GM12878 (cell line): Measurements from ENCODE around the gene GINS1. TPM values are rescaled to one million over a fixed set of nuclear protein-coding genes. Genes with fewer than 3 reads are reported as not detected.

Experiments
- ATAC-seq: fragments of 200-7000 bp; cut with Tn5 transposase; 3 replicates; pipeline ENCODE4 v1.9.1; 2020; ENCODE audit warnings: mild to moderate bottlenecking, moderate library complexity
- BruUV-seq: library from RNA; stranded (reverse); fragments of 400-500 nt; replicated peaks from 2 replicates; lab custom pipeline; 2021; lab: Mats Ljungman, UMichigan
- CTCF ChIA-PET: fragments of 300-600 bp; sonication (Branson Sonifier 250); formaldehyde crosslinking; extraction: SDS; loops from one replicate; lab custom pipeline; 2021; ENCODE audit warnings: inconsistent platforms; lab: Yijun Ruan, JAX
- POLR2A ChIA-PET: fragments of 350-600 bp; formaldehyde crosslinking; extraction: SDS; loops from one replicate; lab custom pipeline; 2021; ENCODE audit warnings: inconsistent platforms; lab: Charles Lee
- RAD21 ChIA-PET: fragments of 300-600 bp; sonication (Branson Sonifier 250); formaldehyde crosslinking; loops from one replicate; lab custom pipeline; 2023; ENCODE audit warnings: antibody characterized with exemption; ENCODE audit not compliant: unreplicated experiment; lab: Charles Lee
- SMC1A ChIA-PET: fragments of 300-600 bp; sonication (Branson Sonifier 250); formaldehyde crosslinking; loops from one replicate; lab custom pipeline; 2023; ENCODE audit not compliant: unreplicated experiment, uncharacterized antibody; lab: Charles Lee
- DNase-seq: peaks from one replicate; pipeline ENCODE4 v3.0.0-alpha.2; 2011; ENCODE audit warnings: low read depth, low spot score
- FAIRE-seq: peaks from 3 replicates; lab custom pipeline; 2011; peaks lifted over from hg19 to GRCh38; lab: Jason Lieb, UNC
- H2AFZ ChIP-seq: 2 replicates; pipeline ENCODE4 v1.6.0; 2011; ENCODE audit warnings: low read depth, low read length, control low read depth; ENCODE audit not compliant: control insufficient read depth
- H3K27ac ChIP-seq: 2 replicates; pipeline ENCODE4 v1.5.1; 2011; ENCODE audit warnings: control low read depth; ENCODE audit not compliant: control insufficient read depth, insufficient read depth
- H3K27me3 ChIP-seq, 2 experiments: replicated peaks in 1 of 2; 2 replicates each; pipeline versions ENCODE4 v1.6.0 to v1.6.1; 2011; ENCODE audit warnings: low read length in 1 of 2; ENCODE audit not compliant: control insufficient read depth in 2 of 2, insufficient read depth in 2 of 2
- H3K36me3 ChIP-seq, 2 experiments: 2 replicates each; pipeline ENCODE4 v1.5.1; 2011; ENCODE audit warnings: low read length in 1 of 2; ENCODE audit not compliant: control insufficient read depth in 2 of 2, insufficient read depth in 2 of 2
- H3K4me1 ChIP-seq: 2 replicates; pipeline ENCODE4 v1.6.1; 2011; ENCODE audit warnings: mild to moderate bottlenecking, low read length, moderate library complexity, mixed read lengths; ENCODE audit not compliant: control insufficient read depth, insufficient read depth
- H3K4me2 ChIP-seq: 2 replicates; pipeline ENCODE4 v1.6.0; 2011; ENCODE audit warnings: control low read depth; ENCODE audit not compliant: control insufficient read depth, insufficient read depth
- H3K4me3 ChIP-seq: fragments of 200-600 bp; sonication (generic); 2 replicates; pipeline ENCODE4 v1.5.1; 2016
- H3K79me2 ChIP-seq: 2 replicates; pipeline ENCODE4 v1.6.0; 2011; ENCODE audit warnings: low read length; ENCODE audit not compliant: control insufficient read depth, insufficient read depth
- H3K9ac ChIP-seq: 2 replicates; pipeline ENCODE4 v1.8.0; 2011; ENCODE audit warnings: low read length, control low read depth, mixed read lengths; ENCODE audit not compliant: control insufficient read depth, insufficient read depth
- H3K9me3 ChIP-seq: replicated peaks from 3 replicates; pipeline ENCODE4 v1.5.1; 2011; ENCODE audit warnings: mild to moderate bottlenecking, low read length; ENCODE audit not compliant: control insufficient read depth, insufficient read depth
- H4K20me1 ChIP-seq: 2 replicates; pipeline ENCODE4 v1.6.0; 2011; ENCODE audit not compliant: control insufficient read depth, insufficient read depth
- BCL11A ChIP-seq: IDR thresholded peaks from 2 replicates; pipeline ENCODE4 v1.6.1; 2011; ENCODE audit warnings: low read depth, low read length
- BHLHE40 ChIP-seq, 2 experiments: fragments of 450-650 bp in 1 of 2; IDR thresholded peaks; 2 replicates each; pipeline ENCODE4 v1.6.1; 2011 to 2017; ENCODE audit warnings: low read depth in 2 of 2, borderline replicate concordance in 1 of 2, improper control_type of control experiment in 1 of 2, low read length in 1 of 2, mild to moderate bottlenecking in 1 of 2
- CEBPB ChIP-seq, 2 experiments: fragments of 150-350 bp in 1 of 2; IDR thresholded peaks; 2 replicates each; pipeline ENCODE4 v1.6.1; 2012 to 2014; ENCODE audit warnings: low read depth in 2 of 2, low read length in 2 of 2, borderline replicate concordance in 1 of 2, inconsistent platforms in 1 of 2
- CHD4 ChIP-seq: fragments of 200-600 bp; sonication (generic); IDR thresholded peaks from 2 replicates; pipeline ENCODE4 v1.6.1; 2016; ENCODE audit warnings: mild to moderate bottlenecking
- CREB1 ChIP-seq: IDR thresholded peaks from 2 replicates; pipeline ENCODE4 v1.6.1; 2012; ENCODE audit warnings: low read depth, mild to moderate bottlenecking, inconsistent platforms
- IRF4 ChIP-seq: IDR thresholded peaks from 2 replicates; pipeline ENCODE4 v1.6.1; 2011; ENCODE audit warnings: low read depth, low read length
- JUNB ChIP-seq: IDR thresholded peaks from 2 replicates; pipeline ENCODE4 v1.6.1; 2016; ENCODE audit warnings: antibody characterized with exemption, mild to moderate bottlenecking
- NBN ChIP-seq: fragments of 450-650 bp; IDR thresholded peaks from 2 replicates; pipeline ENCODE4 v1.6.1; 2016
- POLR2AphosphoS2 ChIP-seq: IDR thresholded peaks from 2 replicates; pipeline ENCODE4 v1.6.1; 2011; ENCODE audit warnings: low read depth, mild to moderate bottlenecking, low read length, improper control_type of control experiment, moderate library complexity
- RCOR1 ChIP-seq: conservative IDR thresholded peaks from 2 replicates; pipeline ENCODE4 v1.6.1; 2012; ENCODE audit warnings: low read depth, low read length, improper control_type of control experiment
- RUNX3 ChIP-seq: IDR thresholded peaks from 2 replicates; pipeline ENCODE4 v1.6.1; 2012; ENCODE audit warnings: low read length, inconsistent platforms
- SMC3 ChIP-seq: IDR thresholded peaks from 2 replicates; pipeline ENCODE4 v1.6.1; 2011; ENCODE audit warnings: low read length, improper control_type of control experiment, borderline replicate concordance
- ZNF217 ChIP-seq: fragments of 450-650 bp; IDR thresholded peaks from 2 replicates; pipeline ENCODE4 v1.6.1; 2017; ENCODE audit warnings: antibody characterized with exemption, mild to moderate bottlenecking
- ZNF24 ChIP-seq: fragments of 450-650 bp; IDR thresholded peaks from 2 replicates; pipeline ENCODE4 v1.6.1; 2017; ENCODE audit warnings: antibody characterized with exemption, mild to moderate bottlenecking
- WGBS: methylation state at CpG from one replicate; pipeline ENCODE4 v1.1.6; 2016; ENCODE audit warnings: low lambda C conversion rate; ENCODE audit not compliant: insufficient replicate concordance, insufficient coverage; ENCODE audit errors: missing lambda C conversion rate; 5-methylcytosine and 5-hydroxymethylcytosine counted together
- in situ Hi-C: fragments of 300-500 bp; cut with MboI; formaldehyde crosslinking; loops from 9 replicates; pipeline ENCODE4 v1.14.3; 2018; ENCODE audit warnings: mixed read lengths
- intact Hi-C: fragments of 100-400 bp; cut with micrococcal nuclease; formaldehyde crosslinking; loops from one replicate; pipeline ENCODE4 v1.14.2; 2022; ENCODE audit not compliant: unreplicated experiment
- polyA plus RNA-seq, 11 experiments: library from polyadenylated mRNA; depleted of rRNA in 4 of 11; unstranded in 6 of 11; stranded (reverse) in 5 of 11; fragments of >200 nt; fragmentation: Nextera tagmentation in 4 of 11; fragmentation: Illumina TruSeq in 1 of 11; extraction: Ambion mirVana in 4 of 11; extraction: Trizol in 1 of 11; gene quantifications; 1 replicate in 1 of 11; 2 replicates in 10 of 11; pipeline versions ENCODE4 v1.2.1 to v1.2.3, GENCODE V29; 2011 to 2016; ENCODE audit warnings: inconsistent platforms in 2 of 11, missing spikeins in 2 of 11, low read depth in 1 of 11
- total RNA-seq, 4 experiments: library from RNA; depleted of rRNA in 3 of 4; stranded (reverse); fragments of >200 nt in 3 of 4; fragmentation: Illumina TruSeq in 1 of 4; extraction: Trizol in 1 of 4; gene quantifications; 2 replicates each; pipeline versions ENCODE4 v1.2.1 to v1.2.3, GENCODE V29; 2013 to 2021
- TF ChIP-seq, protein P1 (sequence below): fragments of 150-350 bp; IDR thresholded peaks from 2 replicates; pipeline ENCODE4 v1.6.1; 2016; ENCODE audit warnings: low read depth, low read length
- TF ChIP-seq, protein P2 (sequence below): IDR thresholded peaks from 2 replicates; pipeline ENCODE4 v1.6.1; 2012; ENCODE audit warnings: low read depth, low read length, improper control_type of control experiment
- TF ChIP-seq, protein P3 (sequence below): IDR thresholded peaks from 2 replicates; pipeline ENCODE4 v1.6.1; 2011; ENCODE audit warnings: low read depth, low read length, improper control_type of control experiment, borderline replicate concordance

The GINS1 gene
- total and polyA plus RNA-seq, 10 of the 15 experiments (the other 5 are each of a cell fraction or from before 2014, with no cell fraction given): 13.0 to 44.6 (median 30.3) TPM

- ChIA-PET RAD21 (interaction anchor here (0.6 to 1.4 kb wide), 5 partner anchors 17 to 234 kb away, joined by 3 to 6 read pairs (median 4); partner anchors contain the start of genes GINS1 and PYGB), POLR2A (interaction anchor here (0.5 to 1.4 kb wide), 2 partner anchors 17 to 591 kb away, joined by 3 read pairs; partner anchors contain the start of gene GINS1), SMC1A (interaction anchor here (0.6 kb wide), 1 partner anchor 81 kb away, joined by 3 read pairs; no protein-coding TSS in a partner anchor), CTCF (no interaction called here)
- peak within 1 kb of the TSS; percentile 62 for H3K4me2 ChIP-seq
- peak; percentile 96 for ATAC-seq
- no peaks in the 10 kb centered on the region for H3K27me3 ChIP-seq
- H3K4me3 ChIP-seq: peak within 1 kb of the TSS; percentile 78
- no peaks in the 10 kb centered on the region for H3K9me3 ChIP-seq
- under 1% methylated on average over 47 of the region's 91 CpGs for WGBS
- BruUV-seq: TSS peak; percentile 95
- H3K27ac ChIP-seq: peak within 1 kb of the TSS; percentile 78
- in situ Hi-C loops: loop anchor here (5.0 kb wide), 1 partner anchor 94 kb away; no protein-coding TSS in a partner anchor
- H2AFZ ChIP-seq: peak within 1 kb of the TSS; percentile 83
- no peaks in the 10 kb centered on the region; the same call in 1 of the 2 replicates for H3K4me1 ChIP-seq
- intact Hi-C loops: loop anchor here (2.0 kb wide), 1 partner anchor 72 kb away; no protein-coding TSS in a partner anchor
- H4K20me1 ChIP-seq: no peaks in the 10 kb centered on the region
- no peaks in the 10 kb centered on the region for H3K36me3 ChIP-seq
- peak; percentile 77 for DNase-seq
- FAIRE-seq: peak; percentile 78
- H3K9ac ChIP-seq: peak within 1 kb of the TSS; percentile 87
- H3K79me2 ChIP-seq: peaks cover 36% of the 10 kb centered on the region
- TF ChIP-seq, protein P1, sequence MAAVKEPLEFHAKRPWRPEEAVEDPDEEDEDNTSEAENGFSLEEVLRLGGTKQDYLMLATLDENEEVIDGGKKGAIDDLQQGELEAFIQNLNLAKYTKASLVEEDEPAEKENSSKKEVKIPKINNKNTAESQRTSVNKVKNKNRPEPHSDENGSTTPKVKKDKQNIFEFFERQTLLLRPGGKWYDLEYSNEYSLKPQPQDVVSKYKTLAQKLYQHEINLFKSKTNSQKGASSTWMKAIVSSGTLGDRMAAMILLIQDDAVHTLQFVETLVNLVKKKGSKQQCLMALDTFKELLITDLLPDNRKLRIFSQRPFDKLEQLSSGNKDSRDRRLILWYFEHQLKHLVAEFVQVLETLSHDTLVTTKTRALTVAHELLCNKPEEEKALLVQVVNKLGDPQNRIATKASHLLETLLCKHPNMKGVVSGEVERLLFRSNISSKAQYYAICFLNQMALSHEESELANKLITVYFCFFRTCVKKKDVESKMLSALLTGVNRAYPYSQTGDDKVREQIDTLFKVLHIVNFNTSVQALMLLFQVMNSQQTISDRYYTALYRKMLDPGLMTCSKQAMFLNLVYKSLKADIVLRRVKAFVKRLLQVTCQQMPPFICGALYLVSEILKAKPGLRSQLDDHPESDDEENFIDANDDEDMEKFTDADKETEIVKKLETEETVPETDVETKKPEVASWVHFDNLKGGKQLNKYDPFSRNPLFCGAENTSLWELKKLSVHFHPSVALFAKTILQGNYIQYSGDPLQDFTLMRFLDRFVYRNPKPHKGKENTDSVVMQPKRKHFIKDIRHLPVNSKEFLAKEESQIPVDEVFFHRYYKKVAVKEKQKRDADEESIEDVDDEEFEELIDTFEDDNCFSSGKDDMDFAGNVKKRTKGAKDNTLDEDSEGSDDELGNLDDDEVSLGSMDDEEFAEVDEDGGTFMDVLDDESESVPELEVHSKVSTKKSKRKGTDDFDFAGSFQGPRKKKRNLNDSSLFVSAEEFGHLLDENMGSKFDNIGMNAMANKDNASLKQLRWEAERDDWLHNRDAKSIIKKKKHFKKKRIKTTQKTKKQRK: no peak
- TF ChIP-seq CREB1 (peak; percentile 87), BCL11A (no peak), ZNF24 (no peak), NBN (0 out of 2 replicates have a peak, but pooled peaks have one; percentile 36), SMC3 (0 out of 2 replicates have a peak, but pooled peaks have one; percentile 20), POLR2AphosphoS2 (peak; percentile 59; the same call in 1 of the 2 replicates), BHLHE40 (IDR thresholded peaks at IDR 0.05; ENCODE audit: borderline replicate concordance in 1 of 2, low read depth in 2 of 2, low read length in 1 of 2) (peak; percentile 58 to 62; a peak in 2 of 4 replicates), RCOR1 (no peak), RUNX3 (peak; percentile 42), ZNF217 (peak; percentile 44), CEBPB (IDR thresholded peaks at IDR 0.05; ENCODE audit: borderline replicate concordance in 1 of 2, low read depth in 2 of 2, low read length in 2 of 2) (peak in 1 of 2 experiments; percentile 5; a peak in 1 of 4 replicates), IRF4 (no peak), CHD4 (no peak), JUNB (no peak)
- TF ChIP-seq, protein P2, sequence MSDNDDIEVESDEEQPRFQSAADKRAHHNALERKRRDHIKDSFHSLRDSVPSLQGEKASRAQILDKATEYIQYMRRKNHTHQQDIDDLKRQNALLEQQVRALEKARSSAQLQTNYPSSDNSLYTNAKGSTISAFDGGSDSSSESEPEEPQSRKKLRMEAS: no peak
- TF ChIP-seq, protein P3, sequence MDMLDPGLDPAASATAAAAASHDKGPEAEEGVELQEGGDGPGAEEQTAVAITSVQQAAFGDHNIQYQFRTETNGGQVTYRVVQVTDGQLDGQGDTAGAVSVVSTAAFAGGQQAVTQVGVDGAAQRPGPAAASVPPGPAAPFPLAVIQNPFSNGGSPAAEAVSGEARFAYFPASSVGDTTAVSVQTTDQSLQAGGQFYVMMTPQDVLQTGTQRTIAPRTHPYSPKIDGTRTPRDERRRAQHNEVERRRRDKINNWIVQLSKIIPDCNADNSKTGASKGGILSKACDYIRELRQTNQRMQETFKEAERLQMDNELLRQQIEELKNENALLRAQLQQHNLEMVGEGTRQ: no peak
Measured at GRCh38 chr20:25390538-25391528, 16.6 kb upstream of the GINS1 start, which contains the start of gene ABHD12. TSS of gene ABHD12 (minus strand) at chr20:25390835. CDS start at chr20:25390703, 132 bp downstream.
